HepG2 (cell line): ENCODE results near the gene POLDIP3. TPM values are rescaled to one million over a fixed set of nuclear protein-coding genes. Genes with fewer than 3 reads are reported as not detected.
A peak's percentile ranks its signal among the peaks of the same experiment; 100 is the strongest.

Experiments used
- ATAC-seq: fragments of 200-7000 bp; cut with Tn5 transposase; 3 replicates; pipeline ENCODE4 v1.9.1; 2020; ENCODE audit warnings: mild to moderate bottlenecking, moderate library complexity
- BruUV-seq: library from RNA; stranded (reverse); fragments of 400-500 nt; replicated peaks from 2 replicates; lab custom pipeline; 2021; lab: Mats Ljungman, UMichigan
- CTCF ChIA-PET: fragments of 300-600 bp; formaldehyde crosslinking; extraction: SDS; loops from one replicate; lab custom pipeline; 2021; ENCODE audit warnings: low total read pairs, inconsistent platforms, low intra/inter-chr PET ratio; lab: Yijun Ruan, JAX
- POLR2A ChIA-PET: fragments of 350-600 bp; sonication (Branson Sonifier 250); formaldehyde crosslinking; loops from one replicate; lab custom pipeline; 2020; ENCODE audit warnings: antibody characterized with exemption, inconsistent platforms; lab: Yijun Ruan, JAX
- DNase-seq: peaks from one replicate; pipeline ENCODE4 v3.0.0-alpha.2; 2015; ENCODE audit warnings: low spot score
- FAIRE-seq: peaks from 3 replicates; lab custom pipeline; 2011; peaks lifted over from hg19 to GRCh38; lab: Jason Lieb, UNC
- H2AFZ ChIP-seq: one replicate; pipeline ENCODE4 v1.6.1; 2011; ENCODE audit warnings: low read length, inconsistent platforms
- H3K27ac ChIP-seq: fragments of 300-600 bp; 3 replicates; pipeline ENCODE4 v1.8.0; 2011; ENCODE audit warnings: mixed run types, mild to moderate bottlenecking, mixed read lengths, low read length, inconsistent platforms; ENCODE audit not compliant: insufficient read depth; ENCODE audit errors: extremely low read length
- H3K27me3 ChIP-seq, 2 experiments: fragments of 200-600 bp in 1 of 2; 2 replicates in 1 of 2; 3 replicates in 1 of 2; pipeline versions ENCODE4 v1.6.0 to v1.8.0; 2011; ENCODE audit warnings: low read length in 2 of 2, mild to moderate bottlenecking in 2 of 2, moderate library complexity in 2 of 2, inconsistent platforms in 1 of 2; ENCODE audit not compliant: insufficient read depth in 2 of 2, control insufficient read depth in 1 of 2
- H3K36me3 ChIP-seq, 2 experiments: fragments of 200-600 bp in 1 of 2; replicated peaks in 1 of 2; 2 replicates in 1 of 2; 3 replicates in 1 of 2; pipeline versions ENCODE4 v1.5.1 to v1.8.0; 2011; ENCODE audit warnings: low read length in 2 of 2, inconsistent platforms in 1 of 2; ENCODE audit not compliant: insufficient read depth in 2 of 2, control insufficient read depth in 1 of 2
- H3K4me1 ChIP-seq: 2 replicates; pipeline ENCODE4 v1.5.1; 2012; ENCODE audit warnings: low read length, inconsistent platforms; ENCODE audit not compliant: insufficient read depth
- H3K4me2 ChIP-seq: 2 replicates; pipeline ENCODE4 v1.6.0; 2011; ENCODE audit warnings: low read depth, low read length, inconsistent platforms
- H3K4me3 ChIP-seq, 3 experiments: fragments of 200-600 bp in 1 of 3; sonication (generic), shearing (Covaris generic) in 1 of 3; replicated peaks in 1 of 3; 2 replicates each; pipeline ENCODE4 v1.5.1; 2011 to 2016; ENCODE audit warnings: low read length in 3 of 3, inconsistent platforms in 2 of 3, low read depth in 2 of 3, mild to moderate bottlenecking in 2 of 3, control low read depth in 1 of 3, mixed read lengths in 1 of 3; ENCODE audit not compliant: insufficient read depth in 1 of 3
- H3K79me2 ChIP-seq: one replicate; pipeline ENCODE4 v1.6.1; 2011; ENCODE audit warnings: low read length, inconsistent platforms; ENCODE audit not compliant: insufficient read depth
- H3K9ac ChIP-seq: 2 replicates; pipeline ENCODE4 v1.6.0; 2011; ENCODE audit warnings: mild to moderate bottlenecking, low read depth, low read length, inconsistent platforms; ENCODE audit not compliant: insufficient read depth
- H3K9me3 ChIP-seq: 2 replicates; pipeline ENCODE4 v1.5.1; 2012; ENCODE audit warnings: mild to moderate bottlenecking, low read length
- H4K20me1 ChIP-seq: 2 replicates; pipeline ENCODE4 v1.6.0; 2011; ENCODE audit warnings: inconsistent platforms, mild to moderate bottlenecking, low read length, moderate library complexity; ENCODE audit not compliant: insufficient read depth
- AGO2 ChIP-seq: fragments of 200-400 bp; formaldehyde crosslinking; optimal IDR thresholded peaks from 2 replicates; pipeline ENCODE3; 2017; ENCODE audit warnings: mild to moderate bottlenecking, low read depth, low read length, moderate library complexity
- AKAP8 ChIP-seq: sonication (generic); formaldehyde crosslinking; IDR thresholded peaks from 2 replicates; pipeline ENCODE4 v1.5.1; 2020; ENCODE audit warnings: mild to moderate bottlenecking, missing genetic modification reagents
- CTCF ChIP-seq: sonication (generic); formaldehyde crosslinking; IDR thresholded peaks from 2 replicates; pipeline ENCODE4 v1.5.0; 2020; ENCODE audit warnings: mild to moderate bottlenecking, missing genetic modification reagents, moderate library complexity
- POLR2A ChIP-seq, 2 experiments: IDR thresholded peaks; 2 replicates each; pipeline ENCODE4 v1.6.1; 2011; ENCODE audit warnings: low read depth in 2 of 2, low read length in 2 of 2, mild to moderate bottlenecking in 1 of 2, moderate library complexity in 1 of 2; ENCODE audit not compliant: insufficient read depth in 1 of 2
- POLR2G ChIP-seq: fragments of 200-400 bp; formaldehyde crosslinking; IDR thresholded peaks from 2 replicates; pipeline ENCODE4 v1.6.1; 2018; ENCODE audit warnings: mild to moderate bottlenecking, low read depth, low read length, moderate library complexity
- RBFOX2 ChIP-seq: fragments of 200-400 bp; formaldehyde crosslinking; IDR thresholded peaks from 2 replicates; pipeline ENCODE4 v1.6.1; 2017; ENCODE audit warnings: low read depth, mild to moderate bottlenecking, low read length
- SNAI1 ChIP-seq: sonication (generic); formaldehyde crosslinking; IDR thresholded peaks from 2 replicates; pipeline ENCODE4 v1.5.0; 2020; ENCODE audit warnings: mild to moderate bottlenecking, missing genetic modification reagents, borderline replicate concordance
- ZFX ChIP-seq: sonication (generic); formaldehyde crosslinking; IDR thresholded peaks from 2 replicates; pipeline ENCODE4 v1.4.0; 2020; ENCODE audit warnings: mild to moderate bottlenecking, low read depth, missing genetic modification reagents, moderate library complexity
- ZFYVE20 ChIP-seq: sonication (generic); formaldehyde crosslinking; IDR thresholded peaks from 2 replicates; pipeline ENCODE4 v1.8.0; 2023; ENCODE audit warnings: low read depth, mild to moderate bottlenecking, moderate library complexity, missing genetic modification reagents, borderline replicate concordance
- ZNF205 ChIP-seq: IDR thresholded peaks from 2 replicates; pipeline ENCODE4 v1.6.1; 2018; ENCODE audit warnings: missing biosample characterization, missing genetic modification reagents
- WGBS: methylation state at CpG from one replicate; pipeline ENCODE4 v1.1.6; 2017; ENCODE audit warnings: low lambda C conversion rate; 5-methylcytosine and 5-hydroxymethylcytosine counted together
- in situ Hi-C: cut with HindIII; loops from 2 replicates; pipeline ENCODE4 v1.10.0; 2017; ENCODE audit warnings: low pct_unique_long_range_greater_than_20kb; ENCODE audit not compliant: extremely low pct_ligation_motif_present
- intact Hi-C: fragments of 100-400 bp; cut with micrococcal nuclease; formaldehyde crosslinking; loops from one replicate; pipeline ENCODE4 v1.10.0; 2022; ENCODE audit not compliant: unreplicated experiment
- polyA plus RNA-seq, 8 experiments: library from polyadenylated mRNA; depleted of rRNA in 3 of 8; stranded (reverse) in 7 of 8; unstranded in 1 of 8; fragments of >200 nt; fragmentation: Illumina TruSeq in 4 of 8; extraction: Trizol in 4 of 8; gene quantifications; 2 replicates each; pipeline versions ENCODE4 v1.2.1 to v1.2.3, GENCODE V29; 2011 to 2016; ENCODE audit warnings: low read depth in 4 of 8, missing spikeins in 1 of 8, mixed read lengths in 1 of 8; ENCODE audit not compliant: insufficient read depth in 1 of 8
- total RNA-seq, 5 experiments: library from RNA; depleted of rRNA; stranded (reverse); fragments of >200 nt; fragmentation: Illumina TruSeq; extraction: Trizol; gene quantifications; 2 replicates each; pipeline ENCODE4 v1.2.3, GENCODE V29; 2016; ENCODE audit warnings: low read depth in 1 of 5
- TF ChIP-seq, protein P1 (sequence below): sonication (generic); formaldehyde crosslinking; IDR thresholded peaks from 2 replicates; pipeline ENCODE4 v1.5.1; 2020; ENCODE audit warnings: mild to moderate bottlenecking, missing genetic modification reagents, moderate library complexity

POLDIP3 gene
- total and polyA plus RNA-seq, 2 of the 13 experiments (the other 11 are each of a cell fraction or from before 2014, with no cell fraction given): 45.8 to 47.4 TPM

- no peak overlapping the region for H2AFZ ChIP-seq
- peak; percentile 21; the same call in 1 of the 2 replicates for TF ChIP-seq AKAP8 (CRISPR knock-in tag)
- TF ChIP-seq ZFYVE20 (CRISPR knock-in tag): no peak
- peak; percentile 15; the same call in 1 of the 2 replicates for TF ChIP-seq CTCF
- TF ChIP-seq, protein P1, sequence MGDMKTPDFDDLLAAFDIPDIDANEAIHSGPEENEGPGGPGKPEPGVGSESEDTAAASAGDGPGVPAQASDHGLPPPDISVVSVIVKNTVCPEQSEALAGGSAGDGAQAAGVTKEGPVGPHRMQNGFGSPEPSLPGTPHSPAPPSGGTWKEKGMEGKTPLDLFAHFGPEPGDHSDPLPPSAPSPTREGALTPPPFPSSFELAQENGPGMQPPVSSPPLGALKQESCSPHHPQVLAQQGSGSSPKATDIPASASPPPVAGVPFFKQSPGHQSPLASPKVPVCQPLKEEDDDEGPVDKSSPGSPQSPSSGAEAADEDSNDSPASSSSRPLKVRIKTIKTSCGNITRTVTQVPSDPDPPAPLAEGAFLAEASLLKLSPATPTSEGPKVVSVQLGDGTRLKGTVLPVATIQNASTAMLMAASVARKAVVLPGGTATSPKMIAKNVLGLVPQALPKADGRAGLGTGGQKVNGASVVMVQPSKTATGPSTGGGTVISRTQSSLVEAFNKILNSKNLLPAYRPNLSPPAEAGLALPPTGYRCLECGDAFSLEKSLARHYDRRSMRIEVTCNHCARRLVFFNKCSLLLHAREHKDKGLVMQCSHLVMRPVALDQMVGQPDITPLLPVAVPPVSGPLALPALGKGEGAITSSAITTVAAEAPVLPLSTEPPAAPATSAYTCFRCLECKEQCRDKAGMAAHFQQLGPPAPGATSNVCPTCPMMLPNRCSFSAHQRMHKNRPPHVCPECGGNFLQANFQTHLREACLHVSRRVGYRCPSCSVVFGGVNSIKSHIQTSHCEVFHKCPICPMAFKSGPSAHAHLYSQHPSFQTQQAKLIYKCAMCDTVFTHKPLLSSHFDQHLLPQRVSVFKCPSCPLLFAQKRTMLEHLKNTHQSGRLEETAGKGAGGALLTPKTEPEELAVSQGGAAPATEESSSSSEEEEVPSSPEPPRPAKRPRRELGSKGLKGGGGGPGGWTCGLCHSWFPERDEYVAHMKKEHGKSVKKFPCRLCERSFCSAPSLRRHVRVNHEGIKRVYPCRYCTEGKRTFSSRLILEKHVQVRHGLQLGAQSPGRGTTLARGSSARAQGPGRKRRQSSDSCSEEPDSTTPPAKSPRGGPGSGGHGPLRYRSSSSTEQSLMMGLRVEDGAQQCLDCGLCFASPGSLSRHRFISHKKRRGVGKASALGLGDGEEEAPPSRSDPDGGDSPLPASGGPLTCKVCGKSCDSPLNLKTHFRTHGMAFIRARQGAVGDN (CRISPR knock-in tag): peak; percentile 58
- peak; percentile 49 for TF ChIP-seq RBFOX2
- TF ChIP-seq POLR2A (IDR thresholded peaks at IDR 0.05; ENCODE audit: insufficient read depth in 1 of 2, low read depth in 2 of 2, low read length in 2 of 2): 0 out of 4 replicates have a peak, but pooled peaks of 1 of the 2 experiments have one; percentile 46
- peak; percentile 46 for TF ChIP-seq POLR2G
- peak; percentile 91 for TF ChIP-seq AGO2
- TF ChIP-seq ZNF205 (CRISPR knock-in tag): no peak
- TF ChIP-seq ZFX (CRISPR knock-in tag): 0 out of 2 replicates have a peak, but pooled peaks have one; percentile 13
- TF ChIP-seq SNAI1 (CRISPR knock-in tag): no peak
- no peak for FAIRE-seq
- intact Hi-C loops: loop anchor here (5.0 to 10.0 kb wide), 2 partner anchors 105 to 473 kb away; partner anchors contain the start of gene RRP7A
- no peak overlapping the region for H3K4me3 ChIP-seq
- H4K20me1 ChIP-seq: peaks cover 2% of the 10 kb centered on the region; the same call in 1 of the 2 replicates
- H3K27ac ChIP-seq: no peak overlapping the region
- no peak for DNase-seq
- peaks cover 21 to 27% of the 10 kb centered on the region in 2 experiments; a peak in 4 of 5 replicates for H3K36me3 ChIP-seq
- in situ Hi-C loops: no loop called here
- POLR2A ChIA-PET: interaction anchor here (0.7 to 1.1 kb wide), 2 partner anchors 24 to 30 kb away, joined by 3 to 4 read pairs; partner anchors contain the start of gene CYB5R3
- peaks cover 15% of the 10 kb centered on the region for H3K4me1 ChIP-seq
- CTCF ChIA-PET: no interaction called here
- ATAC-seq: no peak
- H3K79me2 ChIP-seq: no peaks in the 10 kb centered on the region
- H3K9ac ChIP-seq: no peak overlapping the region
- H3K27me3 ChIP-seq: no peaks in the 10 kb centered on the region
- H3K4me2 ChIP-seq: no peak overlapping the region
- WGBS: 96% methylated on average over 27 of the region's 35 CpGs
- BruUV-seq: TSS peak; percentile 41
- H3K9me3 ChIP-seq: no peaks in the 10 kb centered on the region
Measured at GRCh38 chr22:42619261-42620063, 4.8 kb upstream of the POLDIP3 start.
